Lower leg skin (tissue), 3 donors: Measurements from ENCODE around the gene POLR1B.

ENCODE experiments used
- CTCF ChIP-seq, 3 donors: fragments of 450-650 bp; IDR thresholded peaks; one replicate each; pipeline ENCODE4 v1.5.1; 2016; ENCODE audit warnings: antibody characterized with exemption in 3 of 3, mild to moderate bottlenecking in 3 of 3, moderate library complexity in 2 of 3
- POLR2A ChIP-seq, 2 donors: fragments of 450-650 bp; IDR thresholded peaks; one replicate each; pipeline ENCODE4 v1.6.1; 2016 to 2017; ENCODE audit warnings: antibody characterized with exemption in 2 of 2, mild to moderate bottlenecking in 1 of 2, moderate library complexity in 1 of 2

DNA sequence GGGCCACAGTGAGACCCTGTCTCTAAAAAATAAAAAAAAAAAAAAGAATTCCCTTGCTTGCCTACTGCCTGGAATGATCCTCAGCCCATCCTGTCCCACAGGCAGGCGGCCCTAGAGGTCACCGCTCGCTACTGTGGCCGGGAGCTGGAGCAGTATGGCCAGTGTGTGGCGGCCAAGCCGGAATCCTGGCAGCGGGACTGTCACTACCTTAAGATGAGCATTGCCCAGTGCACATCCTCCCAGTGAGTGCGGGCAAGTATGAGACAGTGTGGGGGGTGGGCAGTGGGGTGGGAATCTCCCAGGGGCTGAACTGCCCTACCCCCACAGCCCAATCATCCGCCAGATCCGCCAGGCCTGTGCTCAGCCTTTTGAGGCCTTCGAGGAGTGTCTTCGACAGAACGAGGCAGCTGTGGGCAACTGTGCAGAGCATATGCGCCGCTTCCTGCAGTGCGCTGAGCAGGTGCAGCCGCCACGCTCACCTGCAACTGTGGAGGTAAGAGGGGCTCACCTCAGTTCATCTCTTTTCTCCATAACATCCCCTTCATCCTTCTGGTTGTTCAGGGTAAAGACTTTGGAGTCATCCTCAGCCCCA lies 43.7 kb downstream of the POLR1B start:
- no peak for TF ChIP-seq CTCF (IDR thresholded peaks at IDR 0.05)
- TF ChIP-seq POLR2A (IDR thresholded peaks at IDR 0.05), result no peak
